NOMO-1 treated with DMSO at 0.1 percent for 48 hours (cell line): ENCODE measurements around the gene MMP19.
A peak's percentile ranks its signal among the peaks of the same experiment; 100 is the strongest.
"Not testable (repeated sequence)": the region's sequence is repeated elsewhere in the genome, so short reads cannot be mapped to it uniquely, and the experiment has no call there.

Experiments
- DNase-seq: peaks from one replicate; lab custom pipeline; 2025; ENCODE audit not compliant: unreplicated experiment; lab: John Stamatoyannopoulos, UW

The MMP19 gene

DNA sequence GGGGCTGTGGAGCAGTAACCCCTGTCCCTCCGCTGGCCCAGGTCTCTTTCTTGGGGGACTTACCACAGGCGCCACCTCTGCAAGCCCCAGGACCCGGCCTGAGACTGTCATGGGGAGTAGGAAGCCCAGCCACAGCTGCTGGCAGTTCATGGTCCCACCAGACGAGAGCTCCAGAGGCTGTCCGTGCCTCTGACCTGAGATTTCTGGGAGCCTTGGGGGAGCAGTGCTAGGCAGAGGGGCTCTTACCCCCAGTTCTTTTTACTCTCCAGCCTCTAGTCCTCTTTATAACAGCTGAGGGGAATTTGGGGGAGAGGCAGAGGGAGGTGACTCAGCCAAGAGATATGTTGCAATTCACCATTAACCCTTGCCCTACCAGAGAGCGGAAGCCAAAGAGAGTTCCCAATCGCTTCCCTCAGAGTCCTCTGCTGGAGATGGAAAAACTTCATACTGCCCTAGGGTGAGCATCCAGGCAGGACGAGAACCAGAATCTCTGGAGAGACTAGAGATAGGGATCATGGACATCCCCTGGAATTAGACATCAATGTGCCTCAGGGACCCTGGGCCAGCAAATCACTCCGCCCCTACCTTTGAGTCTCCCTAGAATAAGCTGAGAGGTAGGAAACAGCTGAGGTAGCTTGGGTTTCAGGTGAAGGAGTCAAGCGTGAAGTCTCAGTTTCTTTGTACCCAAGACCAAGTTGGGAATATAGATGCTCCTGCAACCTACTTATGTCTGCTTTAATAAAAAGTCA is at the start of gene MMP19:
MMP19 (minus strand) TSS at position 256 of the 749 bp plus-strand sequence; CDS start at position 150, 106 bp downstream.
- DNase-seq, result peak; percentile 53

GRCh38 chr12:55891310-55891709 is 48.6 kb upstream of the MMP19 start:
- DNase-seq, result no peak

- DNase-seq, result no peak
These were observed 42.4 kb upstream of the MMP19 start for GRCh38 chr12:55885113-55885512.

GRCh38 chr12:55877824-55878223 is 35.1 kb upstream of the MMP19 start:
- DNase-seq, result no peak

GRCh38 chr12:55875704-55876467 is 33.1 kb upstream of the MMP19 start:
- DNase-seq, result no peak

- no peak for DNase-seq
These were observed 31.7 kb upstream of the MMP19 start for GRCh38 chr12:55874443-55874842.

GRCh38 chr12:55866454-55867004 is 23.8 kb upstream of the MMP19 start:
- not testable (repeated sequence) for DNase-seq

- no peak for DNase-seq
These were observed 22.6 kb upstream of the MMP19 start for GRCh38 chr12:55865327-55865726.

- not testable (repeated sequence) for DNase-seq
These were observed 20.2 kb upstream of the MMP19 start for GRCh38 chr12:55862931-55863330.

DNA sequence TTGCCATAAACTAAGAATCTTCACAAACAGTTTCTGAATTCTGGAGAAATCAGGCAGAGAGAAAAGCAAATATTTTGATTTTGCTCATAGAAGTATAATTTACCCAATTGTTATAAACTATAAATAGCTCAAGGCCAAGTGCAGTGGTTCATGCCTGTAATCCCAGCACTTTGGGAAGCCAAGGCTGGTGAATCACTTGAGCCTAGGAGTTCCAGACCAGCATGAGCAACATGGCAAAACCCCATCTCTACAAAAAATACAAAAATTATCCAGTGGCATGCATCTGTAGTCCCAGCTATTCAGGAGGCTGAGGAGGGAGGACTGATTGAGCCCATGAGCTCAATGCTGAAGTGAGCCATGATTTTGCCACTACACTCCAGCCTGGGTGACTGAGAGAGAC is 19.6 kb upstream of the MMP19 start:
- no peak for DNase-seq

- no peak for DNase-seq
These were observed 19.1 kb upstream of the MMP19 start for GRCh38 chr12:55861871-55862270.

DNA sequence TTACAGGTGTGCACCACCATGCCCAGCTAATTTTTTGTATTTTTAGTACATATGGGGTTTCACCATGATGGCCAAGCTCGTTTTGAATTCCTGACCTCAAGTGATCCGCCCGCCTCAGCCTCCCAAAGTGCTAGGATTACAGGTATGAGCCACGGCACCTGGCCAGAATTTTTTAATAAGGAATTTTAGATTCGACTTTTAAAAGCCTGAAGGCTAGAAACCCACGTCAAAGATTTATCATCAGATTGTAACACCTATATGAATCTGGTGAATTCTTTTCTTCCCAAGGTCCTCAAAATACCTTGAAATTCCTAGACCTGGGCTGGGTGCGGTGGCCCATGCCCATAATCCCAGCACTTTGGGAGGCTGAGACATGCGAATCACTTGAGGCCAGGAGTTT is 18.7 kb upstream of the MMP19 start:
- DNase-seq, result no peak

DNA sequence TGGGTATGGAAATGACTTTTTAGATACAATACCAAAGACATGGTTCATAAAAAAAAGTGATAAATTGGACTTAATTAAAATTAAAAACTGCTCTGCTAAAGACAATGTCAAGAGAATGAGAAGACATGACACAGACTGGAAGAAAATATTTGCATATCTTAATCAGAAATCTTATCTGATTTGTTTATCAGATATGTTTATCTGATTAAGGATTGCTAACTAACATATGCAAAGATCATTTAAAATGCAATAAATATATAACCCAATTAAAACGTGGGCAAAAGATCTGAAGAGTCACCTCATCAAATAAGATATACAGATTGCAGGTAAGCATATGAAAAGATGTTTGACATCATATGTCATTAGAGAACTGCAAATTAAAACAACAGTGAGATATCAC is 10.0 kb upstream of the MMP19 start:
- no peak for DNase-seq

DNA sequence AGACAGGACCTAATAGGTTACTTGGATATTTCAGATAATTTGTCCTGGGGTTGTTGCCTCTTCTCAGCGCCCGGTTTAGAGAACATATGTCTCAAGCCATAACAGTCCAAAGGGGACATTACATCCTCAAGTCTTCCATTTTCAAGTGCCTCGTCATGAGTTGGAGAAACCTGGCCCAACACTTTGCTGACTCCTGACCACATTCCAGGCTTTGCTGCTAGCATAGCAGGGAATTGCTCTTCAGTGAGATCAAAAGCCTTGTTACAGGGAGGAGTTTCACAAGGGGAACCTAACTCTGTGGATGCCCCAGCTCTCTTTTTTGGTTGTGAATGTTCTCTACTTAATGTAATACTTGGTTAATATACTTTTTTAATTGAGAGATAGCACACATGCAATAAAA is 8.2 kb upstream of the MMP19 start:
- DNase-seq, result no peak

DNA sequence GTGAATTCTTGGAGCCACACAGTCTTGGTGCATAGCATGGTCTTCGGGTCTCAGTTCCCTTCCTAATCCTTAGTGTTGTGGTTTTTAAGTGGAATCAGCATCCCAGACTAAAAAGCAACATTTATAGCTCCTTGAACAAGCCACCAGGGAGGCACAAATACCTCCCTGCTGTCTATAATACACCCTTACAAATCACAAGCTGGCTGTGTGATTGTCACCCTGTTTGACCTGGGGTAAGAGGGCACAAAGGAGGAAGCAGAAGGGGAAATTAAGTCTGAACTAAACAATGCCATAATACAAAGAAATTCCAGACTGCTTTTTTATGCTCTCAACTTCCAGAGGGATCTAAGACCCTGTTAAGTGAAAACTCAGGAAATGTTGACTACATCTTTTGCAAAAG is 7.7 kb upstream of the MMP19 start:
- no peak for DNase-seq

- DNase-seq, result no peak
These were observed 7.0 kb upstream of the MMP19 start for GRCh38 chr12:55849616-55850343.

DNA sequence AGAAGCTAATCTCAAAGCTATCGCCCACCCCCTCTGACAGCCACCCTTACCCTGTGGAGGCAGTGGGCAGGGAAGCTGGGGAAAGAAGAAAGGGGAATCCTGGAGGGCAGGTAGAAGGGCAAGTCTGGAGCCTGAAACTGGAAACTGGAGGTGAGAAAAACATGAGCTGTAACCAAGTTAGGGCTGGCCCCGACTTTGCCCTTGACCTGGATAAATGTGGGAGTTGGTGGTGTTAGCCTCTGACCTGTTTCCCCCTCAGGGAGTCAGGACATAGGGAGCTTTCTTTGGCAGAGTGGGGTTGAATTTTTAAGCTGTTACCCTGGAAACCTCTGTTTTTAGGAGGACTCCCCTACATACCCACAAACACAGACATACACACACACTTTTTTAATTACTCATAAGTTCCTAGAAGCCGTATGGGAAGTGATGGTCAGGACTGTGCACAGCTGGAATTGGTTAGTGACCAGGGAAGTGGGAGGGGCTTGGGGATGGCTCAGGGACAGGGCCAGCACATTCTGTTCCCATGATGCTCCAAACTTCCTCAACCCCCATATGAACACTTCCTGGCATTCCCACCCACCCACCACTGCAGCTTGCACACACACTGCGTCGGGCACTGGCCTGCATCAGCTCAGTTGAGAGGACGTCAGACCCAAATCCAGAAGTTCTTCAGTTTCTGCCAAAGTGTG is 5.0 kb upstream of the MMP19 start:
- DNase-seq, result peak; percentile 10

- peak; percentile 18 for DNase-seq
These were observed 4.3 kb upstream of the MMP19 start for GRCh38 chr12:55847033-55847432.

- DNase-seq, result no peak
These were observed 3.2 kb upstream of the MMP19 start for GRCh38 chr12:55845785-55846496.

DNA sequence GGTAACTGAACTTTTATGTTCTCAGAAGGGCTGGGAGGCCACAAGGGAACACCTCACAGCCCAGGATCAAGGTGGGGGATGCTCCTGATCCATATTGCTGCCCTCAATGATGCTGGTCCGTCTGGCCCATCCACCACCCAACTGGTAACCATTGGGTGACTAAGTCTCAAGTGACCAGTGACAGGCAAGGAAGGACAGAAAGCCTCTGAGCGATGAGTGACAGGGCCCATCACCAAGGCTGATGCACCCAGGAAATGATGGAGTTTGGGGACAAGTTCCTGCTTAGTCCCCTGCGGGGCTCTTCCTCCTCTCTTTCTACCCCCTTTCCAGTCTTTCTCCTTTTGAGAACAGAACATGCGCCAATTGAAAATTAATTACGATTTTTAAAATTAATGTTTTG is 2.6 kb upstream of the MMP19 start:
- no peak for DNase-seq
